ENCODE results near the gene PSME3IP1.

Gene PSME3IP1

DNA sequence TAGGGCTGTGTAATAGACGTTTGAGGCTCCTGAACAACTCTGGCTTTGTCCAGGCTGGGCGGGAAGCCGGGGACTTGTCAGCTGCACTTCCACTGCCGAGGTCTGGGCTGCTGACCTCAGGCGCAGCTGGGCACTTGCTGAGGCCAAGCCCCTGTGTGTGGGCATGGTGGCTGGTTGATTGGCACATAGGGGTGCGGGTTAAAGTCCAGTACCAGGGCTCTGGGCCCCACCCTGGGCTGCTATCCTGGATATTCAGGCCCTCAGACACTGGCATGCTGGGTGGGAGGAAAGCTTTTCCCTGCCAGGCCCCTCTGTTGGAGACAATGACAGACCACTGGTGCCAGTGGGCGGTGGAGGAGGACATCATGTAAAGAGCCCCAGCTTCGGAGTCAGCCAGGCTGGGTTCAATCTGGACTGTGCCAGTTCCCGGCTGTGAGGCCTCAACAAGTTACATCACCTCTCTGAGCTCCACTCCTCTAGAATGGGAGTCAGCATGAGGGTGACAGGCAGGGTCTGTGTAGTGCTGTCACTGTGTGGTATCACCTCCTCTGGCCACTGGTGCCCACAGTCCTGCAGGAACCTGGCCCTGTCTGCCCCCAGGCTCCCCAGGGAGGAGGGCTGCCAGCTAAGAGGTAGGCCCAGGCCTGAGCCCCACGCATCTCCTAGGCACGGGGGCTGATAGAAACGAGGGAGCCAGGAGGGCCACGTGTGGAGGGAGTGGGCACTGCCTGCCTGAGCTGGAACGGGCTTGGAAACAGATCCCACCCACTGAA lies 42.5 kb downstream of the PSME3IP1 start:
- DNase-seq: no peak

DNA sequence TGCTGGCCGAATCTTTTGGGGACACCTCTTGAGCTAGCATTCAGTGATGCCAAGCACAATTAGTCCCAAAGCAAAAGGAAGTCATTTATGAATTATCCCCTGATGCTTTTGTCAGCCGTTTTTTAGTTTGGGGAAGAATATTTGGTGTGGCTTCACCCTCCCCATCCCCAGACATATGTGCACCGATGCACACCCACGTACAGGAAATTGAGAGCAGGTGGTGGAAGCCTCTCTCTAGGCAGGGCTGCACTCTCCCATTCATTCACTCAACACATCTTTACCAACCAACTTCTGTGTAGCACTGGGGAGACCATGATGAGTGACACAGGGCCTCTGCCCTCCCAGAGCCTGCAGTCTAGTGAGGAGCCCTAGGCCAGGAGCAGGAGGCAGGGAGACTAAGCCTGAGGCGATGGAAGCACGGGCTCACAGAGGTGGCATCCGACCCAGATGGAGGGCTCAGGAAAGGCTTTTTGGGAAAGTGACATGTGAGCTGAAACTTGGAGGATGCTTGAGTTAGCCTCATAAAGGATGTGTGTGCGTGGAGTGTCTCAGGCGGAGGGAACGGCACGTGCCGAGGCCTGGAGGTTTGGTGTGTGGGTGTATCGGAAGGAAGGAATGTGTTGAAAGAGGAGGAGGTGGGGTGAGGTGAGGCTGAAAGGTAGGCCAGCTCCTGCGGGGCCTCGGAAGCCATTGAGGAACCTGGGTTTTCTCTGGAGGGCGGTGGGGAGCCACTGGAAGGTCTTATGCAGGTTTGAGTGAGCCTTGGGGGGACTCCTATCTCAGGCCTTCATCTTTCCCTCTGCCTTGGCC lies 43.8 kb downstream of the PSME3IP1 start:
- DNase-seq: no peak

DNA sequence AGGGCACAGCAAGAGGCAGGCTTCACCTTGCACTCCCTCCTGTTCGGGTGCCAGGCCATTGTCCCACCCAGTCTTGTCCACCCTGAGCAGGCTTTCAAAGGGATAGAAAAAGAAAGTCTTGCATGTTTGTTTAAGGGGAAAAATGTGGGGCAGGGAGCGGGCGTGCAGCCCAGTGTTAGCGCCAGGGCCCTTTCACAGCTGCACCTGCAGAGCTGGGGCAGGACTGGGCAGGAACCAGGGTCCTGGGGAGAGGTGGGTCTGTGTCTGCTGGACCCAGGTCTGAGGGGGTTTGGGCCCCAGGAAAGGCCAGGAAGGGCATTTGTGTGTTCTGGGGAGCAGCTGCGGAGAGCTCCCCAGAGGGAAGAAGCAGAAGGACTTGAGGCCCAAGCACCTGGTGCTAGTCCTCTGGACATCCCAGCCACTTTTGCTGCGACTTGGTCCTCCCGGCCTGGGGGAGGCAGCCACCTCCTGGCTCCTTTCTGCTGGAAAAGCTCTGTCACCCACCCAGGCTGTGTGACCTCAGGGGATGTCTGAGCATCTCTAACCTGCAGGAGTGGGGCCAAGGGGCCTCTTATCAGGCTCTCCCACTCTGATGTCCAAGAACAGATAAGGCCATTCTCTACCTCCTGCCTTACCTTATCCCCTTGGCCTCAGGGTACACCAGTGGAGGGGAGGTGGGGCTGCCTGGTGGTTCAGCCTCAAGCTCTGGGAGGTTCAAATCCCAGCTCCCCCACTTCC lies 44.7 kb downstream of the PSME3IP1 start:
- no peak for DNase-seq

DNA sequence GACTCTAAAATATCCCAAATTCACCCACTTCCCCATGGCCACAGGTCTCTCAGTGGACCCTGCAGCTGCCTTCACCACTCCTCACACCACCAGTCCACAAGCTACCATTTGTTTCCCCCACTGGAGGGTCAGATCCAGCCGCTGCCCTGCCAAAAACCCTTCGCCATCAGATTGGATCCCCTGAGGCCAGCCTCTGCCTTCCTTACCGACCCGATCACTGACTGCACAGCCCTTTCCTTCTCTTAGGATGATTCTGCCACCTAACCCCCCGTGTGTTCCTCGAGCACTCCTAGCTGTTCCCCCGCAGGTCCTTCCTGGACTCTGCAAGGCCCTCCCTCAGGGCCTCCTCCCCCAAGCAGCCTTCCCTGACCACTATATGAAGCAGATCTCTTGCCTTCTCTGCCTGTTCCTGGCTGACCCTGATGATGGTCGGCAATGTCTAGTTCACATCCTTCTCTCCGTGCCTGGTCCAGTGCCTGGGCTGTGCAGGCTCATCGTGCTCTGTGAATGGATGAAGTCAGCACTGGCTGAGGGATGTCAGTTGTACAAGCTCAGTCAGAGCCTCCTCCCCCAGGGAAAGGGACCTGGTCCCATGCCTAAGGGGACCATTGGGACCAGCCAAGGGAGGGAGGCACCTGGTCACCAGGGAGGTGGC lies 47.4 kb downstream of the PSME3IP1 start:
- no peak for DNase-seq

GRCh38 chr16:57137566-57138273 lies 48.1 kb downstream of the PSME3IP1 start:
- no peak for DNase-seq

GRCh38 chr16:57137043-57137442 lies 48.8 kb downstream of the PSME3IP1 start:
- DNase-seq: no peak

DNA sequence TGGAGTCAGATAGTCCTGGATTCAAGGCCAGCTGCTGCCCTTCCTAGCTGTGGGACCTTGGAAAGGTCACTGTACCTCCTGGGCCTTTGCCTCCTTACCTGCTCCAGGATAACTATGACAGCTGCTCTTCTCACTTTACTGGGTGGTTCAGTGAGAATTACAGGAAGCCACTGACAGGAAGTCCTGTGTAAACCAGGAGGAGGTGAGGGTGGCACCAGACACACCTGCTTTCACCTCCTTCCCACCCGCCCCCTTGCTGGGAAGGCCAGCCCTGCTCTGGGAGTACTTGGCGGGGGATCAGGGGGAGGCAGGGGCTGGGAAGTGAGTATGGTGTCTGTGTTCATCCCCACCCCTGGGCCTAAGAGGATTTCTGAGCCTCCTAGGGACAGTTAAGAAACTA lies 50.9 kb downstream of the PSME3IP1 start:
- no peak for DNase-seq

- DNase-seq: no peak
These were observed 52.0 kb downstream of the PSME3IP1 start for GRCh38 chr16:57133886-57134285.

- no peak for DNase-seq
These were observed 52.8 kb downstream of the PSME3IP1 start for GRCh38 chr16:57133031-57133430.

DNA sequence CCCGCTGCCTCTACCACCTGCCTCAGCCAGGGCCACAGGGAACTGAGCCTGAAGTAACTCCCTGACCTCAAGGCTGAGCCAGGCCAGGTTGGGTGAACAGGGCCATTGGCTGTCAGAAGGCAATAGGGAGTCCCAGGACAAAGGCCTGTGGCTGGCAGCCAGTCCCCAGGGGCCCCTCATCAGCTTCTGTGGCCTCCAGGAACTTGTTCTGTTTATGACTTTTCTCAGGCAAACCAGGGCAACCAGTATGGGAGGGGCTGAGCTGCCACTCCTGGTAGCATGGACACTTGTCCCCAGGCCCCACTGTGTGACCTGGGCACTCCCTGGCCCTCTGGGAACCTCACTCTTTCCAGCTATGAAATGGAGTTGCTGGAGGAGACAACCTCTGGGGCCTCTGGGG lies 53.4 kb downstream of the PSME3IP1 start:
- DNase-seq: no peak

- DNase-seq: no peak
These were observed 54.4 kb downstream of the PSME3IP1 start for GRCh38 chr16:57131351-57131970.

GRCh38 chr16:57130950-57131321 lies 54.9 kb downstream of the PSME3IP1 start:
- no peak for DNase-seq

DNA sequence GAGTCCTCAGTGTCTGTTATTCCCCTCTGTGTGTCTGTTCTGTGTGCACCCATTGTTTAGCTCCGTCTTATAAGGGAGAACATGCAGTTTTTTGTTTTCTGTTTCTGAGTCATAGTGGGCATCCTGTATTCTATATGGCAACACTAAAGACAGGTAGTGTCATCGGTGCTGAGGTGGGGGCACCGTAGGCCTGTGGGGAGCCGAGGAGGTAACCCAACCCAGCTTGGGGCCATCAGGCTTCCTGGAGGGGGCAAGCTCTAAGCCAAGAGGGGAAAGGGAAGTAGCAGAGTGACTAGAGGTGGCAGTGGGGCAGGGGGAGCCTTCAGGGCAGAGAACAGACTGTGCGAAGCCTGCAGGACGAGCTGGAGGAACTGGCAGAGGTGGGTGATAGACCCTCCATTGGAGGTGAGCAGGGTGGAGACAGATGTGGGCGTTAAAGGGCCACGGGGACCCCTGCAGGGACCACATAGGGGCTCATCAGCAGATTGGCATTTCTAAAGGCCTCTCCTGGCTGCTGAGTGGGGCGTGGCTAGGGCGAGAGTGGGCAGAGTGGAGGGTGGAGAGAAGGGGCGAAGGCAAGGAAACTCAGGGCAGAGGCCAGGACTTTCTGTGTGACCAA lies 57.0 kb downstream of the PSME3IP1 start:
- DNase-seq: no peak

GRCh38 chr16:57127836-57128235 lies 58.0 kb downstream of the PSME3IP1 start:
- no peak for DNase-seq

GRCh38 chr16:57127037-57127763 lies 58.6 kb downstream of the PSME3IP1 start:
- DNase-seq: no peak

GRCh38 chr16:57126411-57126810 lies 59.4 kb downstream of the PSME3IP1 start:
- DNase-seq: no peak

GRCh38 chr16:57125969-57126368 lies 59.9 kb downstream of the PSME3IP1 start:
- DNase-seq: no peak

DNA sequence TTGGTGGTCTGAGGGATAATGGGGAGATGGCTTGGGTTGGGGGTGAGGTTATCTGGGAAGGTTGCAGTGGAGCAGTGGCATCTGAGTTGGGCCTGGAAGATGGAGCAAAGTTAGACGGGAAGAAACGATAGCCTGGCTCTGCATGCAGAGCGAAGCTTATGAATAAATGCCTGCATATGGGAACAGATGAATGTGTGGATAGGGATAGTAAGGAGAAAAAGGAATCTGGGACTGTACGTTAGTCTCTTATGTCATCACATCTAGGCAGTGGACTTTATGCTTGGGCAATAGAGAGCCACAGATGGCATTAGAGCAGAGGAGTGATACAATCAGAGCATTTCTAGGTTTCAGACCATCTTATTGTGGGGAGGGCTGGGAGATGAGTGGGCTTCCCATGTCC lies 60.5 kb downstream of the PSME3IP1 start:
- no peak for DNase-seq

GRCh38 chr16:57123974-57124674 lies 61.7 kb downstream of the PSME3IP1 start:
- no peak for DNase-seq
